Esophagus squamous epithelium (tissue), 5 donors: Measurements from ENCODE around the gene COPB2. TPM values are rescaled to one million over a fixed set of nuclear protein-coding genes. Genes with fewer than 3 reads are reported as not detected.

ENCODE experiments used
- DNase-seq: peaks from one replicate; lab custom pipeline; 2025; lab: John Stamatoyannopoulos, UW
- H3K27ac ChIP-seq, 4 donors: fragments of 200-600 bp; sonication (generic); one replicate each; pipeline ENCODE4 v1.5.1; 2016 to 2019; ENCODE audit warnings: mild to moderate bottlenecking in 1 of 4
- H3K27me3 ChIP-seq, 4 donors: fragments of 200-600 bp; sonication (generic); 1 replicate in 3 of 4; 2 replicates in 1 of 4; pipeline versions ENCODE4 v1.5.1 to v1.6.0; 2017 to 2021; ENCODE audit warnings: antibody characterized with exemption in 1 of 4
- H3K36me3 ChIP-seq, 3 donors: fragments of 200-600 bp; sonication (generic); one replicate each; pipeline ENCODE4 v1.5.1; 2016 to 2019
- H3K4me1 ChIP-seq, 3 donors: fragments of 200-600 bp; sonication (generic); one replicate each; pipeline ENCODE4 v1.5.1; 2017 to 2019
- H3K4me3 ChIP-seq, 4 donors: fragments of 200-600 bp; sonication (generic); 1 replicate in 3 of 4; 2 replicates in 1 of 4; pipeline ENCODE4 v1.5.1; 2016 to 2019; ENCODE audit warnings: mild to moderate bottlenecking in 2 of 4, moderate library complexity in 1 of 4
- H3K9me3 ChIP-seq, 3 donors: fragments of 200-600 bp; sonication (generic); one replicate each; pipeline ENCODE4 v1.5.1; 2016 to 2019
- POLR2A ChIP-seq, 4 donors: fragments of 450-650 bp; IDR thresholded peaks; one replicate each; pipeline ENCODE4 v1.6.1; 2017; ENCODE audit warnings: antibody characterized with exemption in 4 of 4, mild to moderate bottlenecking in 4 of 4, moderate library complexity in 3 of 4
- WGBS, 2 donors: methylation state at CpG; one replicate each; pipeline ENCODE4 v1.1.5; 2018; 5-methylcytosine and 5-hydroxymethylcytosine counted together
- intact Hi-C: fragments of 100-400 bp; cut with DNase I; formaldehyde crosslinking; loops from one replicate; pipeline ENCODE4 v1.15.0; 2022
- total RNA-seq, 4 donors: library from RNA; depleted of rRNA; stranded (reverse); fragments of >200 nt; gene quantifications; one replicate each; pipeline ENCODE4 v1.1.0, GENCODE V29; 2016
- TF ChIP-seq, protein P1 (sequence below), 6 experiments: fragments of 450-650 bp in 4 of 6; fragments of 200-600 bp in 2 of 6; sonication (generic) in 2 of 6; IDR thresholded peaks; one replicate each; pipeline ENCODE4 v1.5.1; 2016 to 2019; ENCODE audit warnings: antibody characterized with exemption in 6 of 6, mild to moderate bottlenecking in 4 of 6, moderate library complexity in 4 of 6
- donor health status: DM: yes; HTN: yes; CAD: no.

Gene COPB2
- total RNA-seq, 4 donors from 2014 or later: 62.6 to 103 (median 86.8) TPM

GRCh38 chr3:139320551-139321309, 68.7 kb downstream of the COPB2 start:
- intact Hi-C loops: no loop called here

GRCh38 chr3:139319428-139320402, 69.7 kb downstream of the COPB2 start:
- 64 to 66% methylated on average over 8 to 9 of the region's 10 CpGs for WGBS, 2 donors
- Histone ChIP-seq H3K9me3 (no peaks in the 10 kb centered on the region), H3K36me3 (no peaks in the 10 kb centered on the region), H3K4me3 (no peak overlapping the region), H3K27me3 (peaks cover 0 to 24% (median 0%) of the 10 kb centered on the region in 4 donors), H3K4me1 (no peaks in the 10 kb centered on the region), H3K27ac (no peak overlapping the region)
- TF ChIP-seq, protein P1, sequence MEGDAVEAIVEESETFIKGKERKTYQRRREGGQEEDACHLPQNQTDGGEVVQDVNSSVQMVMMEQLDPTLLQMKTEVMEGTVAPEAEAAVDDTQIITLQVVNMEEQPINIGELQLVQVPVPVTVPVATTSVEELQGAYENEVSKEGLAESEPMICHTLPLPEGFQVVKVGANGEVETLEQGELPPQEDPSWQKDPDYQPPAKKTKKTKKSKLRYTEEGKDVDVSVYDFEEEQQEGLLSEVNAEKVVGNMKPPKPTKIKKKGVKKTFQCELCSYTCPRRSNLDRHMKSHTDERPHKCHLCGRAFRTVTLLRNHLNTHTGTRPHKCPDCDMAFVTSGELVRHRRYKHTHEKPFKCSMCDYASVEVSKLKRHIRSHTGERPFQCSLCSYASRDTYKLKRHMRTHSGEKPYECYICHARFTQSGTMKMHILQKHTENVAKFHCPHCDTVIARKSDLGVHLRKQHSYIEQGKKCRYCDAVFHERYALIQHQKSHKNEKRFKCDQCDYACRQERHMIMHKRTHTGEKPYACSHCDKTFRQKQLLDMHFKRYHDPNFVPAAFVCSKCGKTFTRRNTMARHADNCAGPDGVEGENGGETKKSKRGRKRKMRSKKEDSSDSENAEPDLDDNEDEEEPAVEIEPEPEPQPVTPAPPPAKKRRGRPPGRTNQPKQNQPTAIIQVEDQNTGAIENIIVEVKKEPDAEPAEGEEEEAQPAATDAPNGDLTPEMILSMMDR (IDR thresholded peaks at IDR 0.05): no peak
- no peak for TF ChIP-seq POLR2A (IDR thresholded peaks at IDR 0.05)
- intact Hi-C loops: no loop called here
- DNase-seq: no peak

More at GRCh38 chr3:139320551-139321309, 68.7 kb downstream of the COPB2 start:
- DNase-seq: no peak
- WGBS, 2 donors: 71 to 87% methylated on average over 4 to 8 of the region's 8 CpGs
- peaks cover 0 to 18% (median 0%) of the 10 kb centered on the region in 4 donors for H3K27me3 ChIP-seq
- H3K4me1 ChIP-seq: no peaks in the 10 kb centered on the region
- H3K27ac ChIP-seq: no peak overlapping the region
- no peaks in the 10 kb centered on the region for H3K9me3 ChIP-seq
- H3K4me3 ChIP-seq: no peak overlapping the region
- H3K36me3 ChIP-seq: no peaks in the 10 kb centered on the region
- TF ChIP-seq POLR2A (IDR thresholded peaks at IDR 0.05): no peak
- TF ChIP-seq, protein P1 (IDR thresholded peaks at IDR 0.05): no peak

DNA sequence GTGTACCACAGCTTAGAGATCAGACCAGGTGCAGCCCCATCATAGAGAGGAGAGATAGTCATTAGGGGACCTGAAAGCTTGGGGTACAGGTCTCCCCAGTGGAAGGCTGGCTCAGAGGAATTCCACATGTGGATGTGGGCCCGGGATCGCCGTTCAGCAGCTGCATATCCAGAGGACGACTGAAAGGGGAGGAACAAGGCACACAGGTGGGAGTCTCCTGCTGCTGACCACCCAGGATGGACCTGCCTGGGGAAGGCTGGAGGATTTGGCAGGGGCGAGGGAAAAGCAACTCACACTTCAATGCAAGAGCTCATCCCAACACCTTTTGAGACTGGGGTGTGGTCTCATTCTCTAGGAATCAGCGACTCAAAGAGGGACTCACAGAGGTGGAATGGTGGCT, 70.6 kb downstream of the COPB2 start:
- H3K36me3 ChIP-seq: no peaks in the 10 kb centered on the region
- DNase-seq: no peak
- H3K4me3 ChIP-seq: no peak overlapping the region
- WGBS, 2 donors: 77 to 88% methylated on average over 3 to 6 of the region's 6 CpGs
- H3K27ac ChIP-seq: no peak overlapping the region
- no peak for TF ChIP-seq POLR2A (IDR thresholded peaks at IDR 0.05)
- TF ChIP-seq, protein P1 (IDR thresholded peaks at IDR 0.05): no peak
- peaks cover 0 to 24% (median 0%) of the 10 kb centered on the region in 4 donors for H3K27me3 ChIP-seq
- no peaks in the 10 kb centered on the region for H3K9me3 ChIP-seq
- no peaks in the 10 kb centered on the region for H3K4me1 ChIP-seq
- intact Hi-C loops: no loop called here

DNA sequence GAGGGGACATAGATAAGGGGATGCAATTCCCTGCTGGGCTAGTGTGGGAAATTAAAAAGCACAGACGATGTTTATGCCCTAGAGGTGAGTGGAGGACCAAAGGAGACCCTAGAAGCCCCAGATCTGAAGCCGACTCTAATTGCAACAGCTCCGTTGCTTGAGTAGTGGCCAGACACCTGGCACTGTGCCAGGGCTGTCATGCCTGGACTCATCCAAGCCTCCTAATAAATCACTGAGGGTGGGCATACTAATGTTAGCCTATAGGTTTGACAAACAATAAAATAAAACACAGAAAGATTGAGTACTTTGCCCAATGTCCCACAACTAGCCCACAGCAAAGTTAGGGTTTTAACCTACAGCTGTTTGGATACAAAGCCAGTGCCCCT, 71.0 kb downstream of the COPB2 start:
- Histone ChIP-seq H3K4me3 (no peak overlapping the region), H3K9me3 (no peaks in the 10 kb centered on the region), H3K27me3 (peaks cover 0 to 25% (median 0%) of the 10 kb centered on the region in 4 donors), H3K4me1 (no peaks in the 10 kb centered on the region), H3K36me3 (no peaks in the 10 kb centered on the region), H3K27ac (no peak overlapping the region)
- no peak for DNase-seq
- WGBS, 2 donors: 33% methylated on average over 3 of the region's 3 CpGs
- intact Hi-C loops: no loop called here
- TF ChIP-seq, protein P1 (IDR thresholded peaks at IDR 0.05): no peak
- no peak for TF ChIP-seq POLR2A (IDR thresholded peaks at IDR 0.05)
